Suppressor macrophage treated with lipopolysaccharide for 1 hour (primary cell): ENCODE measurements around the gene CCDC9.
"Not testable (repeated sequence)": the region's sequence is repeated elsewhere in the genome, so short reads cannot be mapped to it uniquely, and the experiment has no call there.

Experiments used
- DNase-seq, 3 donors: peaks; one replicate each; pipeline ENCODE4 v3.0.0-alpha.2; 2020 to 2022

The CCDC9 gene

GRCh38 chr19:47300867-47301266 lies 44.5 kb downstream of the CCDC9 start:
- not testable (repeated sequence) for DNase-seq

GRCh38 chr19:47302249-47302648 lies 45.9 kb downstream of the CCDC9 start:
- DNase-seq: peak in 2 of 3 donors; percentile 65 to 79

- DNase-seq: no peak
Observed at GRCh38 chr19:47303966-47304365, 47.6 kb downstream of the CCDC9 start.

GRCh38 chr19:47305309-47305751 lies 49.0 kb downstream of the CCDC9 start:
- peak; percentile 92 to 96 (median 94) for DNase-seq

GRCh38 chr19:47306303-47306702 lies 50.0 kb downstream of the CCDC9 start:
- DNase-seq: no peak

GRCh38 chr19:47309038-47309437 lies 52.7 kb downstream of the CCDC9 start:
- DNase-seq: no peak

- DNase-seq: peak; percentile 86 to 89 (median 89)
Observed at GRCh38 chr19:47309608-47310007, 53.3 kb downstream of the CCDC9 start, which contains the start of gene C5AR1. Gene C5AR1, plus strand, starts transcription at chr19:47309861. Its CDS starts 35 bp downstream, at chr19:47309896.

GRCh38 chr19:47310323-47310722 lies 54.0 kb downstream of the CCDC9 start:
- DNase-seq: no peak

GRCh38 chr19:47310819-47311218 lies 54.5 kb downstream of the CCDC9 start:
- peak; percentile 75 to 79 (median 78) for DNase-seq

GRCh38 chr19:47312366-47313006 lies 56.2 kb downstream of the CCDC9 start:
- DNase-seq: no peak

- DNase-seq: no peak
Observed at GRCh38 chr19:47313754-47314295, 57.5 kb downstream of the CCDC9 start.

GRCh38 chr19:47315125-47315821 lies 58.9 kb downstream of the CCDC9 start:
- peak; percentile 96 to 99 (median 98) for DNase-seq

- DNase-seq: peak in 1 of 3 donors; percentile 48
Observed at GRCh38 chr19:47316513-47316912, 60.2 kb downstream of the CCDC9 start.

- no peak for DNase-seq
Observed at GRCh38 chr19:47319923-47320871, 63.9 kb downstream of the CCDC9 start.
